Tibial nerve (tissue), 4 donors: ENCODE results near the gene MAPK1.

ENCODE experiments used
- CTCF ChIP-seq, 5 experiments: fragments of 200-600 bp in 3 of 5; fragments of 450-650 bp in 2 of 5; sonication (generic) in 3 of 5; IDR thresholded peaks; one replicate each; pipeline ENCODE4 v1.5.1; 2016 to 2019; ENCODE audit warnings: antibody characterized with exemption in 5 of 5, mild to moderate bottlenecking in 3 of 5, moderate library complexity in 2 of 5
- EP300 ChIP-seq, 2 donors: sonication (generic); formaldehyde crosslinking; IDR thresholded peaks; one replicate each; pipeline ENCODE4 v1.6.1; 2017; ENCODE audit warnings: antibody characterized with exemption in 2 of 2, mild to moderate bottlenecking in 1 of 2

- TF ChIP-seq EP300 (IDR thresholded peaks at IDR 0.05): no peak
- no peak for TF ChIP-seq CTCF (IDR thresholded peaks at IDR 0.05)
Observed at GRCh38 chr22:21903283-21903682, 35.8 kb upstream of the MAPK1 start.
